Measurements from ENCODE around the gene SUMO2.
"Not testable (repeated sequence)": the region's sequence is repeated elsewhere in the genome, so short reads cannot be mapped to it uniquely, and the experiment has no call there.

DNA sequence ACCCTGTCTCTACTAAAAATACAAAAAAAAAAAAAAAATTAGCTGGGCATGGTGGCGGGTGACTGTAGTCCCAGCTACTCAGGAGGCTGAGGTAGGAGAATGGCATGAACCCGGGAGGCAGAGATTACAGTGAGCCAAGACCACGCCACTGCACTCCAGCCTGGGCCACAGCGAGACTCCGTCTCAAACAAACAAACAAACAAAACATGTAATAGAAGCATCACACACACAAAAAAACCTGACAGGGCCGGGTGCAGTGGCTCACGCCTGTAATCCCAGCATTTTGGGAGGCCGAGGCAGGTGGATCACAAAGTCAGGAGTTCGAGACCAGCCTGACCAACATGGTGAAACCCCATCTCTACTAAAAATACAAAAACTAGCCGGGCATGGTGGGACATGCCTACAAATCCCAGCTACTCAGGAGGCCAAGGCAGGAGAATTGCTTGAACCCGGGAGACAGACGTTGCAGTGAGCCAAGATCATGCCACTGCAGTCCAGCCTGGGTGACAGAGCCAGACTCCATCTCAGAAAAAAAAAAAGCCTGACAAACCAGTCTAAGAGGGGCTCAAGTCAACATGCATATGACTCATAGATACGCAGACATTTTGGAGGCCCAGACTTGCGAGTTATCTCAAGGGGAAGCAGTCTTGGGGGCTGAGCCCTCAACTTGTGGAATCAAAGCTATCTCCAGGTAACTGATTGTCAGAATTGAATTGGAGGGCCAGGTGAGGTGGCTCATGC is 49.0 kb downstream of the SUMO2 start:
- TF ChIP-seq, protein P1, sequence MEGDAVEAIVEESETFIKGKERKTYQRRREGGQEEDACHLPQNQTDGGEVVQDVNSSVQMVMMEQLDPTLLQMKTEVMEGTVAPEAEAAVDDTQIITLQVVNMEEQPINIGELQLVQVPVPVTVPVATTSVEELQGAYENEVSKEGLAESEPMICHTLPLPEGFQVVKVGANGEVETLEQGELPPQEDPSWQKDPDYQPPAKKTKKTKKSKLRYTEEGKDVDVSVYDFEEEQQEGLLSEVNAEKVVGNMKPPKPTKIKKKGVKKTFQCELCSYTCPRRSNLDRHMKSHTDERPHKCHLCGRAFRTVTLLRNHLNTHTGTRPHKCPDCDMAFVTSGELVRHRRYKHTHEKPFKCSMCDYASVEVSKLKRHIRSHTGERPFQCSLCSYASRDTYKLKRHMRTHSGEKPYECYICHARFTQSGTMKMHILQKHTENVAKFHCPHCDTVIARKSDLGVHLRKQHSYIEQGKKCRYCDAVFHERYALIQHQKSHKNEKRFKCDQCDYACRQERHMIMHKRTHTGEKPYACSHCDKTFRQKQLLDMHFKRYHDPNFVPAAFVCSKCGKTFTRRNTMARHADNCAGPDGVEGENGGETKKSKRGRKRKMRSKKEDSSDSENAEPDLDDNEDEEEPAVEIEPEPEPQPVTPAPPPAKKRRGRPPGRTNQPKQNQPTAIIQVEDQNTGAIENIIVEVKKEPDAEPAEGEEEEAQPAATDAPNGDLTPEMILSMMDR (IDR thresholded peaks at IDR 0.05; ENCODE audit: low read length) = not testable (repeated sequence)
- not testable (repeated sequence) for TF ChIP-seq EZH2 (IDR thresholded peaks at IDR 0.05; ENCODE audit: borderline replicate concordance, low read length)

All from OCI-LY1 (cell line).